ENCODE data around the gene NDFIP2.

DNA sequence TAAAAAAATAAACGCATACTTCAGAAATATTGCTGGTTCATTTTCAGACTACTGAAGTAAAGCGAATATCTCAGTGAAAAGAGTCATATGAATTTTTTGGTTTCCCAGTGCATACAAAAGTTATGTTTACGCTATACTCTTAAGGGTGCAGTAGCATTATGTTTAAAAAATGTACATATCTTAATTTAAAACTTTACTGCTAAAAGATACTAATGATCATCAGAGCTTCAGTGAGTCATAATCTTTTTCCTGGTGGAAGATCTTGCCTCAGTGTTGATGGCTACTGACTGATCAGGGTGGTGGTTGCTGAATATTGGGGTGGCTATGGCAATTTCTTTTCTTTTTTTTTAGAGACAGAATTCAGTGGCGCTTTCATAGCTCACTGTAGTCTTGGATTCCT, 48.9 kb downstream of the NDFIP2 start:
- TF ChIP-seq, protein P1, sequence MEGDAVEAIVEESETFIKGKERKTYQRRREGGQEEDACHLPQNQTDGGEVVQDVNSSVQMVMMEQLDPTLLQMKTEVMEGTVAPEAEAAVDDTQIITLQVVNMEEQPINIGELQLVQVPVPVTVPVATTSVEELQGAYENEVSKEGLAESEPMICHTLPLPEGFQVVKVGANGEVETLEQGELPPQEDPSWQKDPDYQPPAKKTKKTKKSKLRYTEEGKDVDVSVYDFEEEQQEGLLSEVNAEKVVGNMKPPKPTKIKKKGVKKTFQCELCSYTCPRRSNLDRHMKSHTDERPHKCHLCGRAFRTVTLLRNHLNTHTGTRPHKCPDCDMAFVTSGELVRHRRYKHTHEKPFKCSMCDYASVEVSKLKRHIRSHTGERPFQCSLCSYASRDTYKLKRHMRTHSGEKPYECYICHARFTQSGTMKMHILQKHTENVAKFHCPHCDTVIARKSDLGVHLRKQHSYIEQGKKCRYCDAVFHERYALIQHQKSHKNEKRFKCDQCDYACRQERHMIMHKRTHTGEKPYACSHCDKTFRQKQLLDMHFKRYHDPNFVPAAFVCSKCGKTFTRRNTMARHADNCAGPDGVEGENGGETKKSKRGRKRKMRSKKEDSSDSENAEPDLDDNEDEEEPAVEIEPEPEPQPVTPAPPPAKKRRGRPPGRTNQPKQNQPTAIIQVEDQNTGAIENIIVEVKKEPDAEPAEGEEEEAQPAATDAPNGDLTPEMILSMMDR (IDR thresholded peaks at IDR 0.05; ENCODE audit: insufficient read depth, low read length): no peak
- TF ChIP-seq, protein P2, sequence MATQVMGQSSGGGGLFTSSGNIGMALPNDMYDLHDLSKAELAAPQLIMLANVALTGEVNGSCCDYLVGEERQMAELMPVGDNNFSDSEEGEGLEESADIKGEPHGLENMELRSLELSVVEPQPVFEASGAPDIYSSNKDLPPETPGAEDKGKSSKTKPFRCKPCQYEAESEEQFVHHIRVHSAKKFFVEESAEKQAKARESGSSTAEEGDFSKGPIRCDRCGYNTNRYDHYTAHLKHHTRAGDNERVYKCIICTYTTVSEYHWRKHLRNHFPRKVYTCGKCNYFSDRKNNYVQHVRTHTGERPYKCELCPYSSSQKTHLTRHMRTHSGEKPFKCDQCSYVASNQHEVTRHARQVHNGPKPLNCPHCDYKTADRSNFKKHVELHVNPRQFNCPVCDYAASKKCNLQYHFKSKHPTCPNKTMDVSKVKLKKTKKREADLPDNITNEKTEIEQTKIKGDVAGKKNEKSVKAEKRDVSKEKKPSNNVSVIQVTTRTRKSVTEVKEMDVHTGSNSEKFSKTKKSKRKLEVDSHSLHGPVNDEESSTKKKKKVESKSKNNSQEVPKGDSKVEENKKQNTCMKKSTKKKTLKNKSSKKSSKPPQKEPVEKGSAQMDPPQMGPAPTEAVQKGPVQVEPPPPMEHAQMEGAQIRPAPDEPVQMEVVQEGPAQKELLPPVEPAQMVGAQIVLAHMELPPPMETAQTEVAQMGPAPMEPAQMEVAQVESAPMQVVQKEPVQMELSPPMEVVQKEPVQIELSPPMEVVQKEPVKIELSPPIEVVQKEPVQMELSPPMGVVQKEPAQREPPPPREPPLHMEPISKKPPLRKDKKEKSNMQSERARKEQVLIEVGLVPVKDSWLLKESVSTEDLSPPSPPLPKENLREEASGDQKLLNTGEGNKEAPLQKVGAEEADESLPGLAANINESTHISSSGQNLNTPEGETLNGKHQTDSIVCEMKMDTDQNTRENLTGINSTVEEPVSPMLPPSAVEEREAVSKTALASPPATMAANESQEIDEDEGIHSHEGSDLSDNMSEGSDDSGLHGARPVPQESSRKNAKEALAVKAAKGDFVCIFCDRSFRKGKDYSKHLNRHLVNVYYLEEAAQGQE (IDR thresholded peaks at IDR 0.05; ENCODE audit: insufficient replicate concordance, low read depth): no peak
- TF ChIP-seq POLR2AphosphoS5 (IDR thresholded peaks at IDR 0.05; ENCODE audit: low read depth) (no peak), SPI1 (IDR thresholded peaks at IDR 0.05; ENCODE audit: borderline replicate concordance, low read depth) (no peak), GABPA (IDR thresholded peaks at IDR 0.05; ENCODE audit: low read depth) (no peak)

Data from HL-60 (cell line).